ENCODE results near the gene NTRK3.

Gene NTRK3

DNA sequence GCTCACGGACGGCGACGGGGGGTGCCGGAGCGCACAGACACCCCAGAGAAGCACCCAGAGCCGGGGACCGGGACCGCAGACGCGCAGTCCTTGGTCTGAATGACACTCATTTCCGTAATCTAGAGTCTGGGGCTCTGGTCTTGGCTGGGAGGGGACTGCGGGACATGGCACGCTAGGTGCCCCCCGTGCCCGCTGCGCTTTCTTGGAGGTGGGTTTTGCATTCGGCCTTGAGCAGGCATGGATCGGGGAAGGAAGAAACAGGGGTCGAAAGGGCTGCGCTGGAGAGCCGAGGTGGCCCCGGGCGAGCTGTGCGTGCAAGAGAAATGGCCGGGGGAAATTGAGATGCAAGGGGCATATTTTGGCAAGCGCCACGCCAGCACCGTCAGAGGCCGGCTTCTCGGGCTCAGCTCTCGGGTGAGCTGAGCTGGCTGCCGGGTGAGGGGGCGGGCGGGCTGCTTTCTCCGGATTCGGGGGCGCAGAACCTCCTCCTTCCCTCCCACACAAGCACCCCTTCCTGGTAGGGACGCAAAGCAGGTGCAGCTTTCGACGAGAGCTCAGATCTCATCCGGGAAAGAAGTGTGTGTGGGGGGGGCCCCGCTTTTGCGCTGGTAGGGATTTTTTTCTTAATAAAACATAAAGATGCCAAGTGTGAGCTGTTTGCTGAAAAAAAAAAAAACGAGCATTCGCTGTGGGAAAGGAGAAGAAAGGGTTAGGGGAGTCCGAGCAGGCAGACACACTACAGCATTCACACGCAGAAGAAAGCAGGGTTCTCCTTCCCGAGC is 963 bp upstream of the NTRK3 start:
- no peak for DNase-seq (ENCODE audit: low read depth in 2 of 2)

DNA sequence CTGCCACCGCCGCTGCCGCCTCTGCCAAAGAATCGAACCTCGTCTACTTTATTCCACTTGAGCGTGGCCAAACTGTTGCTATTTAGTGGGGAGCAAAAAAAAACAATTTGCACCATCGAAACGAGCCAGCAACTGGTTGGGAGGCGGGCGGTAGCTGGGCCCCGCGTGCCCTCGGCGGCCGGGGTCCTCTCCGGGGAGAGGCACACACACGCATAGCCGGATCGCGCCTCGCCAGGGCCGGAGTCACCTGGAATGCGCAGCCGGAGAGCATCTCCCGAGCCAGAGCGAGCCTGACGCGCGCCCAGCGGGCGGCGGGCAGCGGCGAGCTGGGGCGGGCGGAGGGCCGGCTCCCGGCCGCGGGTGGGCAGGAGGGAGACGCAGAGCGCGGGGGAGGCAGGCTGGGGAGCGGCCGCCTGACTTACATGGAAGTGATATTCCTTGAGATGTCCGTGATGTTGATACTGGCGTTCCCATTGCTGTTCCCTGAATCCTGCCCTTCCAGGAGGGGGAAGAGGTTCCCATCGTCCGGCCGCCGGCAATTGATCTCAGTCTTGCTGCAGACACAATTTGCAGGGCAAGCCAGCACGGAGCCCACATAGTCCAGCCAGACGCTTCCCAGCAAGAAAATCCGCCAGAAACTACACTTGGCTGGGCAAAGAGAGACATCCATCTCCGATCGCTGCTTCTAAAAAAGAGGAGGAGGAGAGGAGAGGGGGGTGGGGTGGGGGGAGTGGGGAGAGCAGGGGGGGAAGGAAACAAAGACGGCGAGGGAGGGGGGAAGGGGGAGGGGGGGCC is 858 bp downstream of the NTRK3 start:
- DNase-seq (ENCODE audit: low read depth in 2 of 2), result no peak

DNA sequence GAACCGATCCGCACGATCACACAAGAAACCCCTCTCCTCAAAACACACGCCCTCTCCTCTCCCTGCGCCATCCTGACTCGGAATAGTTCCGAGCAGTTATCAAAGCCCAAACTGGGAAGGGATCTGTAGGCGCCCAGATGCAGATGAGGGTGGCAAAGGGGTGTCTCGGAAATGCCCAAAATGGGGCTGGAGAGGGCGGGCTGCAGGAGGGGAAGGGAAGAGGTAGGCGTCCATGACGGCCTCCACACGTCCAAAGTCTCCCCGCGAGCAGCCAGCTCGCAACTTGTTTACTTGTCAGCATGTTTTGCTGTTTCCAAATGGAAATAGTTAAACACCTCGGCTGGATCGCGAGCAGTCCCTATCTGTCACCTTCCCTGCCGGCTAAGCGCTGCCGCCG is 1.5 kb downstream of the NTRK3 start:
- no peak for DNase-seq (ENCODE audit: low read depth in 2 of 2)

DNA sequence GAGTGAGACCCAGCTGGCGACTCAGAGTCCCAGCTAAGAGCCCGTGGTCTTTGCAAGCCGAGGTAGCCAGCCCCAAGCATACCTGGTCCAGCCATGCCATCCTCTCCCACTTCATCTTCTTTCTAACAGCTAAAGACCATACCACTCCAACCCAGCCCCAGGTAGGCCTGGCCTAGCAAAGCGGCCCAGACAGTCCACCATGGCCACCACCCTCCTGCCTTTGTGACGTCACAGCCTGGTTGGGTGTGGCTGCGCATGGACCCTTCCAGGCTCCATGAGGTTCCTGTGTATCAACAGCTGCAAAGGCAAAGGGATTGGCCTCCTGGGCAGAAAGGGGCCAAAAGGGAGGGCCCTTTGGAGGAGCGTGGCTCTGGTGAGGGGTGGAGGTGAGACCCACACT is 4.1 kb downstream of the NTRK3 start:
- DNase-seq (ENCODE audit: low read depth in 2 of 2), result no peak

DNA sequence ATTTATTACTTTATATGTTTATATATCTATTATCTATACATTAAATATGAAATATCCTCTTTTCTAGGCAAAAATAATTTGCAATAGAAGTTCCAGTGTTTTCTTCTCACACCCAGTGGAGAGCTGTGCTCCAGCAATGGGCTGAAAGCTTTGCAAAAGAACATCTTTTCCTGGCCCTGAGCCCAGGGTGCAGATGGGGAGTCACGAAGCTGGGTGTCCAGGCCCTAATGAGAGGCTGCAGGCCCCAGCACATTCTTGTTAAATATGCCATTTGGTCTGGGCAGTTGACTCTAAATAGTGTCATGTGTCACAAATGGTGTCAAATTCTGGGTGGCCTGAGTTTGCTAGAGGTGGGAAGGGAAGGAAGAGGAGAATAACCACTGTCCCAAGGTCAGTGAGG is 5.7 kb downstream of the NTRK3 start:
- DNase-seq (ENCODE audit: low read depth in 2 of 2), result no peak

DNA sequence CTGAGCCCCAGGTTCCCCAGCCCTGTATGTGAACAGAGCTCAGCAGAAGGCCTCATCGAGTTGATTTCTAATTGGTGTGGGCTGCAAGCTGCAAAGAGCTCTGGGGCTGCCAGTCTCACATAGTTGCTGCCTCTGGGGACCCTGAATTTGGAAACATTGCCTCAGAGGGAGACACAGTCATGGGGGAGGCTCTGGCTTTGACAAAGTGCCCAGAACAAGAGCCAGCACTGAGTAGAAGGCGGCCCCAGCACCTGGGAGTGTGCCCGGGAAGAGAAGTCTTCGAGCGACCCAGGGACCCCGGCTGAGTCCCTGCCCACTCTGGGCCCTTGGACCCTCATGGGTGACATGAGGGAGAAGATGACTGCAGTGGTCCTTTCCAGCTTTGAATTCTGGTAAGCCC is 7.3 kb downstream of the NTRK3 start:
- DNase-seq (ENCODE audit: low read depth in 2 of 2), result no peak

DNA sequence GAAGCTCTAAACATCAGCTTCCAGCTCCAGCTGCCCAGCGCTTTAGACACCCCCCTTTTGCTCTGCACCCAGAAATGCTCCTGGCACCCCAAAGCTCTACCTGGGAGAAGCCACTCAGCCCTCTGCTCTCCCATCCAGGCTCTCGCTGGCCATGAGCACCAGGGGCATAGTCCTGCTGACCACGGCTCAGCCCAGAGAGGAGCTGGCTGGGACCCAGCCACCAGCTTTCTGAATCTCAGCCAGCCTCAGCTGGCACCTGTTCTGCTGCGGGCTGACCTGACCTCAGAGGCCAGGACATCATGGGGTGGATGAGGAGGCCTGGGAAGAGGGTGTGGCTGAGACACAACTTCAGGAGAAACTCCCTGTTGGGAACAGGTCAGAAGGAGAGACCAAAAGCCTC is 8.6 kb downstream of the NTRK3 start:
- DNase-seq (ENCODE audit: low read depth in 2 of 2), result no peak

DNA sequence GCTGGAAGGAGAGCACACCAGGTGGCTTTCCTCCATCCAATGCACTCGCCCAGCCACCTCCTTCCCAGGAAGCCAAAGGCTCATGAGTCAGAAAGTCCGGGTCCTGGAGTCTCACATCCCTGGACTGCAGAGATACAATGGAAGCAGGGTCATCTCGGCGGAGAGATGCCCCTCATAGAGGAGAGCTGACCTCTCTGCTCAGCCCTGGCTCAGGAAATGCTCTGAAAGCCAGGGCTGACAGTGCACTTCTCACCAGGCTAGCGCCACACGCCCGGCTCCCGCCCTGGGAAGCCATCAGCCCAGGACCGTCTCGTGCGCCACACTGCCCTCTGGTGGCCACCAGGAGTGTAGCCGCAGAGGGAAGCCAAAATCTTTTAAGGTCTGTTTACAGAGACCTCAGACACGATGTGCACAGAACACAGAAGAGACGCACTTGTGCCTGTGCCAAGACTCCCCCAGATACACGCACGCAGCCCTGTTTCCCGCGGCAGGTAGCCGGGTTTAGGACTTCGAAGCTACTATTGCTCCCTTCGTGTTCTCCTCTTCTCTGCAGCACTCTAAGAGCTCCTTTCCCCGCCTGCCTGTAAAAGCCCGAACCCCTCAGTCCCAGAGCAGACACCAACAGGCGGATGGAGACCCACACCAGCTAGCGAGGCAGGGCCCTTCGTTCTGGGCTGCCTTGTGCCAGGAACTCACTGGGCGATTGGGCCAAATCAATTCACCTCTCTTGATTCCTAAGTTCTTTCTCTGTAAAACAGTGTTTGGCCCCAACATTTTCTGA is 9.7 kb downstream of the NTRK3 start:
- DNase-seq (ENCODE audit: low read depth in 2 of 2), result peak; percentile 45 to 53

DNA sequence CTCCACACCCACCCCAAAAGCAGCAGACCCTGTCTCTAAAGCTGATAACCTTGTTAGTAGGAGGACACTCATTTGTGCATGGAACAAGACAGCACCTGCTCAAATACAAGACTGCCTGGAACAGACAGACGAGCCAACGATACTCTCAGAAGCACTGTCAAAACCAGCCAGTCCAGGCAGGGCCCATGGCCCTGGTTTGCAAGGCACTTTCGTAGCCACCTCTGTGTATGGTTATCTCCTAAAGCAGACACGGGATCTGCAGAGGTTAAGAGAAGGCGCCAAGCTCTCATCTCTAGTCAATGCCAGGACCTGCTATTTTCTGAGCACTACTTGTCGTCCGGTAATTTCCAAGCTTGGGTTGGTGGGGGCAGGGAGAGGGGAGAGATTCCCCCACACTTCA is 10.5 kb downstream of the NTRK3 start:
- DNase-seq (ENCODE audit: low read depth in 2 of 2), result no peak

DNA sequence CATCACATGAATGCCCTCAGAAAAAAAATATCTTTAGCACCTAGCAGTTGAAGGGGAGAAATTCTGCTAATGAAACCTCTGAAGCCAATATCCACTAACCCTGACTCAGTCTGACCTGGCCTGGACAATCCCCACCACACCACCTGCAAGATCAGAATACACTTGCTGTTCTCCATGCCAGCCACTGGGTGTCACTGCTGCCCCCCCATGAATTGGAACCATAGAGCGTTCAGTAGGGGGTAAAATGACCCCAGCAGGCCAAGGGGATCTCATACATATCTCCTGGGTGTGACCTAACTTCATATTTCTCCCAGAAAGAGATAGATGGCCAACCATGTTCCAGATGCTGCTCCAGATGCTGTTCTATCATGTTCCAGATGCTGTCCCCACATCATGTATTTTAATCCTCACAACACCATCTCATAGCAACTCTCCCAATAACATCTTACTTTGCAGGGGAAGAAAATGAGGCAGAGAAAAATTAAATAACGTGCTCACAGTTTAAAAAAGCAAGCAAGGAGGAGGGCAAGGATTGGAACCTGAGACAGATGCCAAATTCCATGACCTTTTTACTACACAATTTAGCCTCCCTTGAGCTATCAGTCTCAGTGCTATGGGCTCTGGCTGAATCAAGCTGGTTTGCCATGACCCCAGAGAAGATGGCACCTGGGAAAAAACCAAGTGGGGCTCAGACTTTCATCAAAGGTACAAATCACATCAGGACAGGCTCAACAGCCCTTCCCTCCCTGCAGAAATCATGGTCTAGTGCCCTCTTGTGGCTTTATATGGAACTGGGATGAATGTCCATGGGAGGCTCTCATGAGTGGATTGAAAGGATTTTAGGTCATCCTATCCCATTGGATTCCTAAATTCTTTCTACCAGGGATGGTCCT is 12.4 kb downstream of the NTRK3 start:
- DNase-seq (ENCODE audit: low read depth in 2 of 2), result no peak

DNA sequence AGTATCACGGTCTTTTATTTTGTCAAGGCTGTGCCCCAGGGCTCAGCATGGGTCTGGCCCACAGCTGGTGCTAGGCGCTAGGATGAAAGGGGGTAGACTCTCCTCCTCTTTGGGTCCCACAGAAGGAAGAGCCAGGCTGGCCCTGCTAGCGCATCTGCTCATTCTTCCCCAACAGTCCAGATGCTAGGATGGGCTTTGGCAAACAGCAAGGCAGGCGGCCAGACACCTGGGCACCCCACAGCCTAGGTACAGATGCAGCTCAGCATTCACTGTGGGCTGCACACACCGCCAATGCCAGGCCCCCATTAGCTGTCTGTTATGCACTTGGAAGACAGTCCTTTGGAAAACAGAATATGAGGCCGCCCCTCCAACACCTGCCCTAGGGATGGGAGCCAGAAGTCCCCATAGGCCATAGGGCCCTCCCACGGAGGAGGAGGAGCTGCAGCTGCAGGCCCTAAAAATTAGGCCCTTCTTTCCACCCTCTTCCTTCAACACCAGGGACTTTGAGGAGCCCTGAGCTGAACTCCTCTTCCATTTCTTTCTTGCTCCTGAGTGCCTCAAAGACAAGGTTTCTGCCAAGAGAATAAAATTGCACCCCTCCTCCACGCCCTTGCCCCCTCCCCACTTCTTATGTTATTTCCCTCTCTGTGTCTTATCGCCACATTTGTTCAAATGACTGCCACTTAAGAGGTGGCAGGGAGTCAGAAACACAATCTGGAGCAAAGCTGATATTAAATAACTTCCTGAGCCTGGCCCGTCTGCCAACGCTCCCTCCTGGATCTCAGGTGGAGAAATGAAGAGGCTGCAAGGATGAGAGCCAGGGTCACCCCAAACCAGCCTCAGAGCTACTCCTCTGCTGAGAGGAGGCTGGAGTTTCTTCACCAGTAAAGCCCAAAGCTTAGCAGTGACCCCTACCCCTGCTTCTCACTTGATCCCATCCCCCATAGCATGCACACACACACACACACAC is 13.7 kb downstream of the NTRK3 start:
- no peak for DNase-seq (ENCODE audit: low read depth in 2 of 2)

DNA sequence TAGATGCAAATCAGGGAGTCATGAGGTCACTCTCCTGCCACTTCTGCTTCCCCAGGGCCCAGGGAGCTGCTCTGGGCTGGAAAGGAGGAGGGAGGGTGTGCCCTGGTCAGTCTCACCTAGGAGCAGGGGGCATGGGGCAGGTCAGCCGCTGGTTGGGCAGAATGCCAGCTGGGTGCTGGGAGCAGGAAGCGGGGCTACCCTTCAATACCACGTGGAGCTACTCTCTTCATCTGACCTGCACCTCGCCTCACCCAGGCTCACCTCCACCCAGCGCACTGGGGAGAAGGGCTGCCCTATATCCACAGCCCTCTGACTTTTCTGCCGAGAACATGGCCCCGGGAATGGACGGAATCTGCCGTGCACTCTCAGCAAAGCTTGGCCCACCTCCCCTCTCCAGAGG is 15.1 kb downstream of the NTRK3 start:
- DNase-seq (ENCODE audit: low read depth in 2 of 2), result no peak

DNA sequence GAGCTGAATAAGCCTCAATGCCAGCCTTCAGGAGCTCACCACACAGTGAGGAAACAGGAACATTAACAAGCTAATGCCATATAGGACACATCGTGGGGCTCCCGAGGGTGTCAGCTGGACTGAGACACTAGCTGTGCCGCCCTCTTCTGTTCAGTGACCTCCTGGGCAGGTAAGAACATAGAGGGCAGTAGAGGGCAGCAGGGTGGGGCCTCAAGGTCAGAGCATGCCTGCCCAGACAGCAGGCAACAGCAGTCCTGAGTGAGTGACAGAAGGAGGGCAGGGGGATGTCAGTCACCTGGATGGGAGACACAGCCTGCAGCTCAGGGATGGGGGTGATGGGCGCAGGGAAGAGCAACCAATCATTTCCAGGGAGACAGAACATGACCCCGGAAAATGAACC is 15.5 kb downstream of the NTRK3 start:
- DNase-seq (ENCODE audit: low read depth in 2 of 2), result no peak

DNA sequence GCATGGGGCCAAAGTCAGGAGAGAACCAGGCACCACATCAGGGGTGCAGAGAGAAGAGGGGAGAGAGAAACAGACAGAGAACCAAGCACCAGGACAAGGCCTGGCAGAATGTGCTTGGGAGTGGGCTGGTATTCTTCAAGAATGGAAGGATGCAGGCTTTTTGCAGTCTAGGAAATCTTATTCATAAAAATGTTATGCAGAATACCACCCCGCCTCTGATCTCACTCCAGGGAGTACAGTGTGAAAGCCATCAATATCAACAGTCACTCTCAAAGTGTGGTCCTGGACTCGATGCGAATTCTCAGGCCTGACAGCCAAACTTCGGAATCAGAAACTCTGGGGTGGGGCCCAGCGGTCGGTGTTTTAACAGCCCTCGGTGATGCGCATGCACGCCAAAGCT is 16.9 kb downstream of the NTRK3 start:
- DNase-seq (ENCODE audit: low read depth in 2 of 2), result no peak

DNA sequence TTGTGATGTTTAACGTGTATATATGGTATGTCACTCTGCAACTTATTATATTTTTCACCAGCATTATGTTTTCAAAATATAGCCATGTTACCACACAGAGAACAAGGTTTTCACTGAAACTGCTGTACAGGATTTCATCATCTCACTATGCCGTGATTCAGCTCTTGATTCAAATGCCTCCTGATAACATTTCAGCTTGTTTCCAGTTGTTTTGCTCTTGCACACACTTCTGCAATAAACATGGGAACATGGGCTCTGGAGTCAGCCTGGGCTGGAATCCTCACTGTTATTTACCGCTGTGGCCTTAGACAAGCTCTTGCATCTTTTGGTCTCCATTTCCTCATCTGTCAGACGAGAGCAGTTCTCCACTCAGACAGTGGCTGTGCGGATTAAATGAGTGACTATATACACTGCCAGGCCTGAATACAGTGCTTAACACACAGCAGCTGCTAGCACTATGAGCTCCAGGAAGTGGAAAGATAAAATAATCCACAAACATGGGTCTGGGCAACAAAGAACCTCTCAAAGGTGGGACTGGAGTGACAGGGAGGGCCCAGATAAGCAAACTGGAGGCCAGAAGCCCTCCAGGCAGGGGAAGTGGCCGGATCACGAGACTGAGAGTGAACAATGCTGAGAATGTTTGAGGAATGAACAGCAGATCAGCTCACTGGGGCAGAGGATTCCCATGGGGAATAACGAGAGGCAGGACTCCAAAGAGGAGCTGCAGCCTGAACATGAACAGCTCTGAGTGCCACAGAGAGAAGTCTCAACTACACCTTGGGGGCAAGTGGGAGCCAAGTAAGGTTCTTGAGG is 17.7 kb downstream of the NTRK3 start:
- DNase-seq (ENCODE audit: low read depth in 2 of 2), result no peak

DNA sequence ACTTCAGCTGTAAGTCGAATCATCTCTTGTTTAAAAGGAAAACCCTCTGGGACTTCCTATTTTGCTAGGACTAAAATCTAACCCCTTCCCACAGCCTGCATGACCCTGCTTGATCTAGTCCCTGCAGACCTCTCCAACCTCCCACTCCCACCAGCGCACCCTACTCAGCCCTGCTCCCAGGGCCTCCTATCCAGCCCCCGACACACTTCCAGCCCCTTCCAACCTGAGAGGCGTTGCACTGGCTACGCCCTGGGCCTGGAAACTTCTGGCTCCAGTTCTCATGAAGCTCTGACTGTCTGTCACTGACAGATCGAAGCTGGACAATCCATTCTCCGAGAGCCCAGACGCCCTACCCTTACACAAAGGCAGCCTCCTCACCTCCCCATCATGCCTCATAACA is 21.8 kb downstream of the NTRK3 start:
- no peak for DNase-seq (ENCODE audit: low read depth in 2 of 2)

DNA sequence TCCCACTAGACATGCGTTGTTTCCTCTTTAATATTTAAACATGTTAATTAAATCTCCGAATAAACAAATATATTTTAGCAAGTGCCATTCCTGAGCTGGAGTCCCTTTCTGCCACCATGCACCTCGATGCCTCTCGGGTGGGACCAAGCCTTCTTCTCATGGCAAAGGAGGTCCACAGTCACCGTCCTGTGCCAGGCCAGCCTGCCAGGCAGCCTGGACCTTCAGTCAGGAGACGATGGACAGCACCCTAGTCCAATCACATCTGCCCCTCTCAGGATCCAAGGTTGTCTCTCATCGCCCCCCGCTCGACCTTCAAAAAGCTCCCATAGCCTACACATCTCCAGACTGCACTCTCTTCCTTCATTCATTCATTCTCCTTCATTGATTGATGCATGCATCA is 22.6 kb downstream of the NTRK3 start:
- no peak for DNase-seq (ENCODE audit: low read depth in 2 of 2)

DNA sequence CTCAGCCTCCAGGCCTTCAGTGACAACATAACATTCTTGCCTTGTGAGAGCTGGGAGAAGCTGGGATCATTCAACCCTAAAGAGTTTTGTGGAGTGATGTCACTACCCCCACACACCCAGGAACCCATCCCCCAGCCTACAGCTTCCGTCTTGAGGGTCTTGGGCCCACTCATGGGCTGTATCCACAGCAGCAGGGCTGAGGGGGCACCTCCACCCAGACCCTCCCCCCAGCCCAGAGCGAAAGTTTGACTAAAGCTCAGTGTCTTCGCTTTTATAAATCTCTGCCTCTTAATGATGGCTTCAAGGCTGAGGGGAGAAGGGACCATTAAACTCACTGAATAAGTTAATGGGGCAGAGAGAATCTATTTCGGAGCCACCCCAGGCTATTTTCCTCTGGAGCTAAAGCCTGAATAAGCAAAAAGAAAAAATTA is 23.8 kb downstream of the NTRK3 start:
- DNase-seq (ENCODE audit: low read depth in 2 of 2), result no peak

DNA sequence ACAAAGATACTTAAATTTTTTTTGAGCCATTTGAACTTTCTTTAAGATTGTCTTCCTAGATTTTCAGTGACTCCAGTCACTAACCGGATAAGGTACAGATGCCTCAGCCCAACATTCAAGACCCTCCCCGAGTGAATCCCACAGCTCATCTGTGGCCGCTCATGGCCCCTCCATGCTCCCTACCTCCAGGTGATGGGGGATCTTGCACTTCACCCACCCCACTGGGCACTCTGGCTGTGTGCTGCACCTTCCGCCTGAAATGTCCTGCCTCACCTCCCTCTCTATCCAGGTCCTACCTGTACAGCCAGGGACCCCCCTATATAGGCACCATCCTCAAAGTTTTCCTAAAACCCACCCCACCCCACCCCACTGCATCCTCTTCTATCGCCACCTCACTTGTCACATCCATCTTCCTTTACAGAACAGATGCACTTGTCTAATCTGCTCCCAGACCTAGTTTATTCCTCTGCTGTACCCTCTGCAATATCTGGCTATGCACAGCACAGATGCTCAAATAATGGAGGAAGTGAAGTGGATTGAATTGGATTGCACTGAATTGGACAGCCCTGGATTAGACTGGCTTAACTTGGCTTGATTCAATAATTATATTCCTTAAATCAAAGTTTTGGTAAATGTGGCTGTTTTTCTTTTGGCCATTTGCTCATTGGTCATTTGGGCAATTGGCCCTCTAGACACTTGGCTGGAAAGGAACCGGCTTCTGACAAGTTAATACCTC is 24.5 kb downstream of the NTRK3 start:
- no peak for DNase-seq (ENCODE audit: low read depth in 2 of 2)
